Loucy (cell line): ENCODE data around the gene ANKS4B.
"Not testable (repeated sequence)": the region's sequence is repeated elsewhere in the genome, so short reads cannot be mapped to it uniquely, and the experiment has no call there.

Source experiments
- H2AFZ ChIP-seq: fragments of 200-600 bp; sonication (generic); 2 replicates; pipeline ENCODE4 v1.6.0; 2016; ENCODE audit warnings: antibody characterized with exemption, mild to moderate bottlenecking, low read length, moderate library complexity
- H3F3A ChIP-seq: fragments of 200-600 bp; 2 replicates; pipeline ENCODE4 v1.6.0; 2016; ENCODE audit warnings: antibody characterized with exemption, low read depth, mild to moderate bottlenecking
- H3K27me3 ChIP-seq: fragments of 200-600 bp; sonication (generic); 2 replicates; pipeline ENCODE4 v1.6.1; 2014; ENCODE audit warnings: low read length, mild to moderate bottlenecking; ENCODE audit not compliant: insufficient read depth, poor library complexity, severe bottlenecking
- H3K36me3 ChIP-seq: fragments of 200-600 bp; sonication (generic); 2 replicates; pipeline ENCODE4 v1.6.1; 2016; ENCODE audit warnings: low read length; ENCODE audit not compliant: insufficient read depth
- H3K4me1 ChIP-seq: fragments of 200-600 bp; sonication (generic); 2 replicates; pipeline ENCODE4 v1.5.1; 2014; ENCODE audit warnings: low read length, mild to moderate bottlenecking; ENCODE audit not compliant: insufficient read depth, poor library complexity, severe bottlenecking
- H3K4me2 ChIP-seq: fragments of 200-600 bp; sonication (generic); 2 replicates; pipeline ENCODE4 v1.6.0; 2014; ENCODE audit warnings: antibody characterized with exemption, low read length, low read depth, mild to moderate bottlenecking; ENCODE audit not compliant: poor library complexity, severe bottlenecking
- H3K4me3 ChIP-seq: fragments of 200-600 bp; sonication (generic); 2 replicates; pipeline ENCODE4 v1.5.1; 2014; ENCODE audit warnings: low read length, mild to moderate bottlenecking, mixed read lengths; ENCODE audit not compliant: poor library complexity, severe bottlenecking
- H3K79me2 ChIP-seq: fragments of 200-600 bp; sonication (generic); 2 replicates; pipeline ENCODE4 v1.6.1; 2014; ENCODE audit warnings: low read length; ENCODE audit not compliant: insufficient read depth
- H3K9ac ChIP-seq: fragments of 200-600 bp; sonication (generic); 2 replicates; pipeline ENCODE4 v1.6.0; 2014; ENCODE audit warnings: mild to moderate bottlenecking, low read depth, low read length, moderate library complexity; ENCODE audit not compliant: poor library complexity, severe bottlenecking
- H3K9me2 ChIP-seq: fragments of 200-600 bp; sonication (generic); replicated peaks from 2 replicates; pipeline ENCODE4 v1.6.1; 2016; ENCODE audit warnings: low read depth, low read length, mixed read lengths
- H3K9me3 ChIP-seq: fragments of 200-600 bp; sonication (generic); 2 replicates; pipeline ENCODE4 v1.6.1; 2014; ENCODE audit warnings: mild to moderate bottlenecking, antibody characterized with exemption, low read length, low read depth; ENCODE audit not compliant: insufficient read depth
- H4K20me1 ChIP-seq: fragments of 200-600 bp; sonication (generic); 2 replicates; pipeline ENCODE4 v1.6.0; 2014; ENCODE audit warnings: antibody characterized with exemption, low read length, mild to moderate bottlenecking; ENCODE audit not compliant: insufficient read depth, poor library complexity, severe bottlenecking
- EZH2phosphoT487 ChIP-seq: fragments of 200-600 bp; IDR thresholded peaks from 2 replicates; pipeline ENCODE4 v1.6.1; 2018; ENCODE audit warnings: antibody characterized with exemption, mild to moderate bottlenecking, moderate library complexity, borderline replicate concordance
- TF ChIP-seq, protein P1 (sequence below): fragments of 200-600 bp; sonication (generic); conservative IDR thresholded peaks from 2 replicates; pipeline ENCODE4 v1.5.1; 2014; ENCODE audit warnings: mild to moderate bottlenecking, antibody characterized with exemption, low read length

Gene ANKS4B

DNA sequence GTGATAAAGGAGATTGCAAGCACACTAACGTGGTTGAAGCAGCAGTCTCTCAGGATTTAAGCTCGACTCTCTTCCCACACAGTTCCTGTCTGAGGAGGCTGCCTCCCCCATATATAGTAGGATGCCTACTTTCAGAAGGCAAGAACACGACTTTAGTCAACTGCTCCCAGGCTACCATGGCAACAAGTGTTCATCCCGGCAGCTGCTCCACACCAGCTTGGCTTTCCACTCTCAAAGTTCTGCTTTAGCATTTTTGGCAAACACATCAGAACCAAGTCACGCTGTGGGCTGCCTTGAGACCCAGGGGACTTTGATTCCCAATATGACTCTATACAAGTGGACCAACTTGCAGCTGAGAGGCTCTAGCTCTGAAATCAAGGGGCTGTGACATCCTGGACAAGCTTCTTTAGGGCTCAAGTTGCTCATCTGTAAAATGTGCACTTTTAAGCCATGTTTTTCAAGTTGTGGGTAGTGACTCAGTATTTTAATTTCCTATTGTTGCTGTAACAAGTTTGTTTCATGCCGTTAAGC is 38.7 kb upstream of the ANKS4B start:
- Histone ChIP-seq H2AFZ (no peak overlapping the region), H4K20me1 (no peaks in the 10 kb centered on the region), H3K9me3 (no peaks in the 10 kb centered on the region), H3K9me2 (no peaks in the 10 kb centered on the region), H3K79me2 (no peaks in the 10 kb centered on the region), H3K4me1 (no peaks in the 10 kb centered on the region), H3F3A (no peaks in the 10 kb centered on the region), H3K9ac (no peak overlapping the region), H3K36me3 (no peaks in the 10 kb centered on the region), H3K27me3 (no peaks in the 10 kb centered on the region), H3K4me3 (no peak overlapping the region), H3K4me2 (no peak overlapping the region)
- TF ChIP-seq, protein P1, sequence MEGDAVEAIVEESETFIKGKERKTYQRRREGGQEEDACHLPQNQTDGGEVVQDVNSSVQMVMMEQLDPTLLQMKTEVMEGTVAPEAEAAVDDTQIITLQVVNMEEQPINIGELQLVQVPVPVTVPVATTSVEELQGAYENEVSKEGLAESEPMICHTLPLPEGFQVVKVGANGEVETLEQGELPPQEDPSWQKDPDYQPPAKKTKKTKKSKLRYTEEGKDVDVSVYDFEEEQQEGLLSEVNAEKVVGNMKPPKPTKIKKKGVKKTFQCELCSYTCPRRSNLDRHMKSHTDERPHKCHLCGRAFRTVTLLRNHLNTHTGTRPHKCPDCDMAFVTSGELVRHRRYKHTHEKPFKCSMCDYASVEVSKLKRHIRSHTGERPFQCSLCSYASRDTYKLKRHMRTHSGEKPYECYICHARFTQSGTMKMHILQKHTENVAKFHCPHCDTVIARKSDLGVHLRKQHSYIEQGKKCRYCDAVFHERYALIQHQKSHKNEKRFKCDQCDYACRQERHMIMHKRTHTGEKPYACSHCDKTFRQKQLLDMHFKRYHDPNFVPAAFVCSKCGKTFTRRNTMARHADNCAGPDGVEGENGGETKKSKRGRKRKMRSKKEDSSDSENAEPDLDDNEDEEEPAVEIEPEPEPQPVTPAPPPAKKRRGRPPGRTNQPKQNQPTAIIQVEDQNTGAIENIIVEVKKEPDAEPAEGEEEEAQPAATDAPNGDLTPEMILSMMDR, result no peak
- no peak for TF ChIP-seq EZH2phosphoT487

- H3K4me2 ChIP-seq, H3K27me3 ChIP-seq, H3K4me3 ChIP-seq, H3K36me3 ChIP-seq, H4K20me1 ChIP-seq, H3K79me2 ChIP-seq, H3K9me3 ChIP-seq, H3K9ac ChIP-seq, H3K4me1 ChIP-seq, H2AFZ ChIP-seq, H3K9me2 ChIP-seq, H3F3A ChIP-seq: not testable (repeated sequence)
Measured at GRCh38 chr16:21195330-21195729, 38.2 kb upstream of the ANKS4B start.

DNA sequence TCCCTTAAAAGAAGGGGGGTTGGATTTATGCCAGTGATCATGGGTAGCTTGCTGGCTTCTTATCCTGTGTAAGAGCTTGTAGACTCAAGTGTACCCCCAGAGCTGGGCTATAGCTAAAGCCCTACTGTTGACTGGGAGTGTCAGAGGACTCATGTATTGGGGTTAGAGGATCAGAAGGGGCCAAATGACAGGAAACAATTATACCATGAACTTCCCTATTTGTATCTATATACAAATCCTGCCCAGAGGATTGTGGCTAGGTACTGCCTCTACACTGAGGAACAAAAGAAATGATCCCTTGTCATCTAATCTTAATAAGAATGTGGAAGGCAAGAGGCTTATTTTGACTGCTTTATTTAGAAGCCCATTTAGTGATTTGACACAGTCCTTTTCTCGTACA is 36.4 kb upstream of the ANKS4B start:
- H3K4me1 ChIP-seq, result no peaks in the 10 kb centered on the region
- TF ChIP-seq, protein P1, result no peak
- no peak for TF ChIP-seq EZH2phosphoT487

DNA sequence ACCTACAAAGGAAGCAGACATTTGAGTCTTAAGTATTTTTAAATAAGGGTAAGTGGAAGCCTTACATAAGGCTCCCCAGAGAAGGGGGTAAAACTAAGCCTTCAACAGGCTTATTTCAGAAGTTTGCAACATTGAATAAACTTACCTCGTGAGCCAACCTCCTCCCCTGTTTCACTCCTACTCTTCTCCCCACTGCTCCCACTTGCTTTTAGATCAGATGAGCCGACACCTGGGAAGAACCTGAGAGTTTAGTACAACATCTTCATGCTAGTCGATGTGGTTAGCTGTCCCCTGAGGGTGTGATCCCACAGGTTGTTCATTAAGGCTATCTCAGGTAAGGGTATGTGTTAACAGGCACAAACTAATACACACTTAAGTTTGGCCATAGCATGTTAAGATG is 35.9 kb upstream of the ANKS4B start:
- Histone ChIP-seq H3K9me3 (no peaks in the 10 kb centered on the region), H3F3A (no peaks in the 10 kb centered on the region), H3K79me2 (no peaks in the 10 kb centered on the region), H3K9ac (no peak overlapping the region), H3K4me3 (no peak overlapping the region), H2AFZ (no peak overlapping the region), H3K36me3 (no peaks in the 10 kb centered on the region), H3K27me3 (no peaks in the 10 kb centered on the region), H3K9me2 (no peaks in the 10 kb centered on the region), H3K4me1 (no peaks in the 10 kb centered on the region), H4K20me1 (no peaks in the 10 kb centered on the region), H3K4me2 (no peak overlapping the region)
- TF ChIP-seq, protein P1, result no peak
- TF ChIP-seq EZH2phosphoT487, result no peak

More for the DNA sequence above, 36.4 kb upstream of the ANKS4B start:
- Histone ChIP-seq H3K27me3 (no peaks in the 10 kb centered on the region), H3K4me3 (no peak overlapping the region), H3F3A (no peaks in the 10 kb centered on the region), H3K4me2 (no peak overlapping the region), H3K9ac (no peak overlapping the region), H2AFZ (no peak overlapping the region), H3K9me2 (no peaks in the 10 kb centered on the region), H4K20me1 (no peaks in the 10 kb centered on the region), H3K36me3 (no peaks in the 10 kb centered on the region), H3K9me3 (no peaks in the 10 kb centered on the region), H3K79me2 (no peaks in the 10 kb centered on the region)
